ENCODE measurements around the gene PTPRJ. TPM values are rescaled to one million over a fixed set of nuclear protein-coding genes. Genes with fewer than 3 reads are reported as not detected.

PTPRJ gene
- total RNA-seq, 2 experiments from 2014 or later = 8.2 to 10.7 TPM

DNA sequence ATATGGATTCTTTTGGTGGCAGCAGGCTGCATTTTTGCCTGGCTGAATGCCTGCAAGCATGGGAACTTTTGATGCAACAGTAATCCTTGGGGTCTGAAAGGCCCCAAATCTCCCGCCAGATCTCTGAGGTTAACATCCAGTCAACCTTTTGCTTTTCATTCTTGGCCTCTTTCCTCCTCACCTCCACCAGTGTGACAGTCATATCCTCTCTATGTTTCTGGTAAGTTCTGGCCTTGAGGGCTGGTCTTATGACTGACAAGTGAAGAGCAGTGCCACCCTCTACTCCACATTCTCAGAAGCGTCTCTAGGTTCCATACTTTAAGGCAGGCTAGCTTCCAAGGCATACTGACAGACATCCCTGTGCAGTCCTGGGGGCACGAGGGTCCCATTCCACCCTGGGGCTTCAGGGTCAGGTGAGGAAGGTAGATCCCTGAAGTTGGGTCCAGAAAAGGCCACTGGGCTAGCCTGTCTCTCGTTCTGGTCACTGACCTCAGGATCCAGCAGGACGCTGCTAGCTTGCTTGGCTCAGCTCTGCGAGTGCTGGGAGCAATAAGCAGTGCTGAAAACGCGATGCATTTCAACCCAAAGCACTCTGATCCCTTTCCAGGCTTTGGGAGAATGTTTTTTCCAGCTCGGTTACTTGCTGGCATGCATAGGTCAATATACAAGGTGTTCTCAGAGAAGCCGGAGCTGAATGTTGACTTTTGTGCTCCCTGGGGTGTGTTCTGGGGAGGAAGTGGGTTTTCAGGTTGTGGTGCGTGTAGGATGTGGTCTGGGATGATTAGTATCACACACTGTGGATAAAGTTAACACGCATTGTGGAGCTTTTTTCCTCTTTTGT, 75.2 kb downstream of the PTPRJ start:
- Mint-ChIP-seq H3K4me3 (peak overlapping the region; percentile 54), H3K27me3 (ENCODE audit: low read depth) (no peaks in the 10 kb centered on the region), H3K36me3 (ENCODE audit: low read depth) (peaks cover 2% of the 10 kb centered on the region), H3K9me3 (no peaks in the 10 kb centered on the region), H3K27ac (peak overlapping the region; percentile 76), H3K4me1 (ENCODE audit: low read depth) (peaks cover 84% of the 10 kb centered on the region)
- peak; percentile 88 for DNase-seq
- intact Hi-C loops (cut with micrococcal nuclease) = loop anchor here (1.0 to 2.0 kb wide), 8 partner anchors 12 to 393 kb away; no protein-coding TSS in a partner anchor
- CTCF ChIA-PET = interaction anchor here (0.5 to 3.1 kb wide), 16 partner anchors 11 to 121 kb away, joined by 3 to 23 read pairs (median 4); no protein-coding TSS in a partner anchor

DNA sequence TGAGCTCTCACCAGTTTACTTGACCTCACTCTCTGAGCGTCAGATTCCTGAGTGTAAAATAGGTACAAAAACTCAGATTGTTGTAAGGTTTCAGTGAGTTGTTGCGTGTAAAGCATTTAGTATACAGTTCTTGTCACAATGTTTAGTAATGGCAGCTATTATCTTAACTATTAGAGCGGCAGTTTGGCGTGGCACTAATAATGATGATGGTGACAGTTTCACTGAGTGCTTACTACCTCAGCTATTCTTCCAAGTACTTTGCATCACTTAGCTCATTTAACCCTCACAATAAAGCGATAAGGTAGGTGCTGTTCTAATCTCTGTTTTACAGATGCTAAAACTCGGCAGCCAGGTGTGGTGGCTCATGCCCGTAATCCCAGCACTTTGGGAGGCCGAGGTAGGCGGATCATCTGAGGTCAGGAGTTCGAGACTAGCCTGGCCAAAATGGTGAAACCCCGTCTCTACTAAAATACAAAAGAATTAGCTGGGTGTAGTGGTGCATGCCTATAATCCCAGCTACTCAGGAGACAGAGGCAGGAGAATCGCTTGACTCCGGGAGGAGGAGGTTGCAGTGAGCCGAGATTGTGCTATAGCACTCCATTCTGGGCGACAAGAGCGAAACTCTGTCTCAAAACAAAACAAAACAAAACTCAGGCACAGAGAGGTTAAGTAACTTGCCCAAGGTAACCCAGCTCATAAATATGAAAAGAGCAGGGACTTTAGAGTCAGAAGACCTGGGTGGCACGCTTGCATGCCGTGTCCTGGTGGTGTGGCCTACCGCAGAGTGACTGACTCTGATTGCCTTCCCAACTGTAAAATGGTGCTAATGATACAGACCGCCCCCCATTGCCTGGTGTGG, 76.2 kb downstream of the PTPRJ start:
- CTCF ChIA-PET = interaction anchor here (0.5 to 3.1 kb wide), 17 partner anchors 12 to 124 kb away, joined by 3 to 23 read pairs (median 4); no protein-coding TSS in a partner anchor
- intact Hi-C loops (cut with micrococcal nuclease) = no loop called here
- Mint-ChIP-seq H3K4me1 (ENCODE audit: low read depth) (peaks cover 83% of the 10 kb centered on the region), H3K4me3 (peak overlapping the region; percentile 54), H3K9me3 (no peaks in the 10 kb centered on the region), H3K27me3 (ENCODE audit: low read depth) (no peaks in the 10 kb centered on the region), H3K36me3 (ENCODE audit: low read depth) (peaks cover 2% of the 10 kb centered on the region), H3K27ac (peak overlapping the region; percentile 76)
- DNase-seq = no peak

GRCh38 chr11:48058064-48058463, 77.7 kb downstream of the PTPRJ start:
- intact Hi-C loops (cut with micrococcal nuclease) = no loop called here
- peaks cover 77% of the 10 kb centered on the region for H3K4me1 Mint-ChIP-seq (ENCODE audit: low read depth)

GRCh38 chr11:48058788-48059187, 78.4 kb downstream of the PTPRJ start:
- H3K36me3 Mint-ChIP-seq (ENCODE audit: low read depth) = peaks cover 2% of the 10 kb centered on the region

More at GRCh38 chr11:48058064-48058463, 77.7 kb downstream of the PTPRJ start:
- Mint-ChIP-seq H3K27me3 (ENCODE audit: low read depth) (no peaks in the 10 kb centered on the region), H3K27ac (no peak overlapping the region), H3K36me3 (ENCODE audit: low read depth) (peaks cover 2% of the 10 kb centered on the region), H3K4me3 (no peak overlapping the region), H3K9me3 (no peaks in the 10 kb centered on the region)
- DNase-seq = no peak
- CTCF ChIA-PET = interaction anchor here (2.0 to 3.1 kb wide), 2 partner anchors 51 to 126 kb away, joined by 6 to 23 read pairs; no protein-coding TSS in a partner anchor

GRCh38 chr11:48062649-48063048, 82.3 kb downstream of the PTPRJ start:
- CTCF ChIA-PET = no interaction called here
- Mint-ChIP-seq H3K36me3 (ENCODE audit: low read depth) (no peaks in the 10 kb centered on the region), H3K27me3 (ENCODE audit: low read depth) (no peaks in the 10 kb centered on the region), H3K9me3 (no peaks in the 10 kb centered on the region), H3K27ac (no peak overlapping the region), H3K4me1 (ENCODE audit: low read depth) (peaks cover 62% of the 10 kb centered on the region), H3K4me3 (no peak overlapping the region)
- no peak for DNase-seq
- intact Hi-C loops (cut with micrococcal nuclease) = loop anchor here (2.0 kb wide), 1 partner anchor 18 kb away; no protein-coding TSS in a partner anchor

More at GRCh38 chr11:48058788-48059187, 78.4 kb downstream of the PTPRJ start:
- CTCF ChIA-PET = interaction anchor here (0.9 kb wide), 1 partner anchor 49 kb away, joined by 3 read pairs; no protein-coding TSS in a partner anchor
- peaks cover 84% of the 10 kb centered on the region for H3K4me1 Mint-ChIP-seq (ENCODE audit: low read depth)
- no peaks in the 10 kb centered on the region for H3K27me3 Mint-ChIP-seq (ENCODE audit: low read depth)
- H3K9me3 Mint-ChIP-seq = no peaks in the 10 kb centered on the region
- H3K4me3 Mint-ChIP-seq = no peak overlapping the region
- intact Hi-C loops (cut with micrococcal nuclease) = no loop called here
- DNase-seq = no peak
- H3K27ac Mint-ChIP-seq = no peak overlapping the region

DNA sequence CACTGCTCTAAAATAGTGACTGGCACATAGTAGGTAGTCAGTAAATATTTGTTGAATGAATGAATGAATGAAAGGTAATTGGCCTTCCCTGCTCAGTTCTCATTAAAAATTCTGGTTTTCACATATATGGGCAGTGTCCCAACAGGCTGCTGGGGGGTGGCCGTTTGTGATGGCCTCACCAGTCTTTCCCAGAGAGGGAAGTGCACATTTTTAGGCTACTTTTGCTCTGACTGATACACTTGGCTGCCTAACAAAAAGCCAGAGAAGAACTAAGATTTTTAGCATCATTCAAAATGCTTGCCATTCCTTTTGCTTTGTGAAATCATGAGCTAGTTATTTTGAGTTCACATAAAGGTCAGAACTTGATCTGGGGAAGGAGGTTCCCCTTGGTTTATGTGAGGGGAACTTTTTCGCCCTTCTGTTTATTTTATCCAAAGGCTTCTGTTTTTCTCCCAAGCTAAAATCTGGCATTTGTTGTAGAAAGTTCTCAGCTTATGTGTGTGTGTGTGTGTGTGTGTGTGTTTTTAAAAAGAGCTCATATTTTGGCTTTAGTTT, 83.1 kb downstream of the PTPRJ start:
- H3K27ac Mint-ChIP-seq = no peak overlapping the region
- no peaks in the 10 kb centered on the region for H3K27me3 Mint-ChIP-seq (ENCODE audit: low read depth)
- no peaks in the 10 kb centered on the region for H3K36me3 Mint-ChIP-seq (ENCODE audit: low read depth)
- H3K4me1 Mint-ChIP-seq (ENCODE audit: low read depth) = peaks cover 55% of the 10 kb centered on the region
- CTCF ChIA-PET = interaction anchor here (1.1 to 1.2 kb wide), 2 partner anchors 10 to 62 kb away, joined by 3 to 6 read pairs; no protein-coding TSS in a partner anchor
- no peaks in the 10 kb centered on the region for H3K9me3 Mint-ChIP-seq
- intact Hi-C loops (cut with micrococcal nuclease) = loop anchor here (2.0 kb wide), 1 partner anchor 17 kb away; no protein-coding TSS in a partner anchor
- no peak for DNase-seq
- no peak overlapping the region for H3K4me3 Mint-ChIP-seq

- CTCF ChIA-PET = interaction anchor here (1.1 kb wide), 2 partner anchors 9 to 130 kb away, joined by 3 read pairs; no protein-coding TSS in a partner anchor
- no peaks in the 10 kb centered on the region for H3K9me3 Mint-ChIP-seq
- no peak overlapping the region for H3K27ac Mint-ChIP-seq
- no peaks in the 10 kb centered on the region for H3K27me3 Mint-ChIP-seq (ENCODE audit: low read depth)
- peaks cover 2% of the 10 kb centered on the region for H3K36me3 Mint-ChIP-seq (ENCODE audit: low read depth)
- H3K4me1 Mint-ChIP-seq (ENCODE audit: low read depth) = peaks cover 50% of the 10 kb centered on the region
- no peak overlapping the region for H3K4me3 Mint-ChIP-seq
- DNase-seq = no peak
- intact Hi-C loops (cut with micrococcal nuclease) = no loop called here
These were observed 83.9 kb downstream of the PTPRJ start for GRCh38 chr11:48064306-48064705.

- CTCF ChIA-PET = no interaction called here
- intact Hi-C loops (cut with micrococcal nuclease) = no loop called here
- Mint-ChIP-seq H3K4me1 (ENCODE audit: low read depth) (peaks cover 31% of the 10 kb centered on the region), H3K36me3 (ENCODE audit: low read depth) (peaks cover 2% of the 10 kb centered on the region), H3K9me3 (no peaks in the 10 kb centered on the region), H3K4me3 (no peak overlapping the region), H3K27me3 (ENCODE audit: low read depth) (no peaks in the 10 kb centered on the region), H3K27ac (no peak overlapping the region)
- DNase-seq = no peak
These were observed 86.8 kb downstream of the PTPRJ start for GRCh38 chr11:48066881-48067800.

GRCh38 chr11:48073031-48073861, 92.9 kb downstream of the PTPRJ start:
- CTCF ChIA-PET = interaction anchor here (0.5 to 1.2 kb wide), 4 partner anchors 8 to 617 kb away, joined by 3 to 6 read pairs (median 4); no protein-coding TSS in a partner anchor
- Mint-ChIP-seq H3K9me3 (no peaks in the 10 kb centered on the region), H3K27ac (no peak overlapping the region), H3K36me3 (ENCODE audit: low read depth) (peaks cover 5% of the 10 kb centered on the region), H3K27me3 (ENCODE audit: low read depth) (no peaks in the 10 kb centered on the region), H3K4me3 (no peak overlapping the region), H3K4me1 (ENCODE audit: low read depth) (peaks cover 14% of the 10 kb centered on the region)
- intact Hi-C loops (cut with micrococcal nuclease) = no loop called here
- no peak for DNase-seq

GRCh38 chr11:48074425-48075181, 94.2 kb downstream of the PTPRJ start:
- no peaks in the 10 kb centered on the region for H3K9me3 Mint-ChIP-seq
- peaks cover 3% of the 10 kb centered on the region for H3K36me3 Mint-ChIP-seq (ENCODE audit: low read depth)
- H3K4me3 Mint-ChIP-seq = no peak overlapping the region
- peaks cover 17% of the 10 kb centered on the region for H3K4me1 Mint-ChIP-seq (ENCODE audit: low read depth)
- H3K27me3 Mint-ChIP-seq (ENCODE audit: low read depth) = no peaks in the 10 kb centered on the region
- DNase-seq = no peak
- CTCF ChIA-PET = interaction anchor here (1.0 kb wide), 1 partner anchor 19 kb away, joined by 3 read pairs; no protein-coding TSS in a partner anchor
- H3K27ac Mint-ChIP-seq = no peak overlapping the region
- intact Hi-C loops (cut with micrococcal nuclease) = no loop called here

Data from activated naive CD4-positive, alpha-beta T cell treated with anti-CD3 and anti-CD28 coated beads for 36 hours (primary cell).